Erythroblast (primary cell): ENCODE measurements around the gene PHOSPHO2.

Source experiments
- GATA1 ChIP-seq: IDR thresholded peaks from 2 replicates; pipeline ENCODE4 v1.6.1; 2011; ENCODE audit warnings: low read depth, mild to moderate bottlenecking, control low read depth, low read length, moderate library complexity
- POLR2A ChIP-seq: IDR thresholded peaks from 2 replicates; pipeline ENCODE4 v1.6.1; 2011; ENCODE audit warnings: mild to moderate bottlenecking, low read length

GRCh38 chr2:169705927-169706326 is 11.7 kb downstream of the PHOSPHO2 start:
- TF ChIP-seq POLR2A (no peak), GATA1 (no peak)
